Kidney (tissue), 14 donors: Measurements from ENCODE around the gene NCOA3. TPM values are rescaled to one million over a fixed set of nuclear protein-coding genes. Genes with fewer than 3 reads are reported as not detected.

Experiments
- DNase-seq, 5 donors: peaks; one replicate each; pipeline ENCODE4 v3.0.0-alpha.2; 2013 to 2020
- FAIRE-seq: peaks from 2 replicates; lab custom pipeline; 2012; peaks lifted over from hg19 to GRCh38; lab: Jason Lieb, UNC
- H3K27ac ChIP-seq, 2 donors: one replicate each; pipeline ENCODE4 v1.7.0; 2013; ENCODE audit warnings: low read depth in 2 of 2, low read length in 2 of 2, inconsistent platforms in 1 of 2
- H3K27me3 ChIP-seq: one replicate; pipeline ENCODE4 v1.7.1; 2013; ENCODE audit warnings: low read length, inconsistent platforms; ENCODE audit not compliant: control insufficient read depth, insufficient read depth
- H3K36me3 ChIP-seq, 3 donors: one replicate each; pipeline versions ENCODE4 v1.7.0 to v1.7.1; 2013; ENCODE audit warnings: low read length in 3 of 3, control low read depth in 1 of 3, inconsistent platforms in 1 of 3; ENCODE audit not compliant: insufficient read depth in 3 of 3, control insufficient read depth in 2 of 3
- H3K4me1 ChIP-seq, 3 donors: one replicate each; pipeline versions ENCODE4 v1.7.0 to v1.7.1; 2013; ENCODE audit warnings: low read length in 3 of 3, inconsistent platforms in 1 of 3, low read depth in 1 of 3; ENCODE audit not compliant: control insufficient read depth in 2 of 3, insufficient read depth in 2 of 3
- H3K4me3 ChIP-seq, 3 donors: one replicate each; pipeline versions ENCODE4 v1.7.0 to v1.8.1; 2013; ENCODE audit warnings: low read length in 3 of 3, control low read depth in 1 of 3, inconsistent platforms in 1 of 3
- H3K9ac ChIP-seq, 3 donors: one replicate each; pipeline versions ENCODE4 v1.7.0 to v1.7.1; 2013; ENCODE audit warnings: low read length in 3 of 3, control low read depth in 1 of 3, inconsistent platforms in 1 of 3
- H3K9me3 ChIP-seq, 3 donors: one replicate each; pipeline versions ENCODE4 v1.7.0 to v1.7.1; 2013; ENCODE audit warnings: low read length in 3 of 3, control low read depth in 1 of 3, inconsistent platforms in 1 of 3; ENCODE audit not compliant: control insufficient read depth in 2 of 3, insufficient read depth in 1 of 3
- CTCF ChIP-seq: IDR thresholded peaks from 3 replicates; pipeline ENCODE4 v1.5.1; 2012; ENCODE audit warnings: mild to moderate bottlenecking, moderate library complexity, borderline replicate concordance; ENCODE audit not compliant: insufficient read depth; ENCODE audit errors: extremely low read depth
- intact Hi-C: fragments of 100-400 bp; cut with DNase I; formaldehyde crosslinking; loops from one replicate; pipeline ENCODE4 v1.11.1; 2022
- polyA plus RNA-seq: library from polyadenylated mRNA; stranded (reverse); fragments of 350-450 nt; fragmentation: Illumina TruSeq; extraction: RNeasy Lipid Tissue Mini Kit (QIAGEN cat#74804); gene quantifications from one replicate; pipeline ENCODE4 v1.2.3, GENCODE V29; 2014; ENCODE audit warnings: low read depth, low replicate concordance; ENCODE audit not compliant: insufficient read depth
- total RNA-seq: library from RNA; stranded (reverse); fragmentation: NEBNext Ultra II Directional; extraction: Animal tissue kit (Norgen Biotek cat#: 25700); gene quantifications from one replicate; pipeline ENCODE4 v1.2.1, GENCODE V29; 2021
- donor health status: control.
- donor health status: control.
- donor health status: control.
- donor health status: control.
- donor health status: control.
- donor health status: DM: yes; HTN: yes; CAD: no.
- donor health status: Normal renal cell carcinoma (clear cell type).

NCOA3 gene
- total and polyA plus RNA-seq, 2 donors from 2014 or later: 4.9 to 38.8 TPM

DNA sequence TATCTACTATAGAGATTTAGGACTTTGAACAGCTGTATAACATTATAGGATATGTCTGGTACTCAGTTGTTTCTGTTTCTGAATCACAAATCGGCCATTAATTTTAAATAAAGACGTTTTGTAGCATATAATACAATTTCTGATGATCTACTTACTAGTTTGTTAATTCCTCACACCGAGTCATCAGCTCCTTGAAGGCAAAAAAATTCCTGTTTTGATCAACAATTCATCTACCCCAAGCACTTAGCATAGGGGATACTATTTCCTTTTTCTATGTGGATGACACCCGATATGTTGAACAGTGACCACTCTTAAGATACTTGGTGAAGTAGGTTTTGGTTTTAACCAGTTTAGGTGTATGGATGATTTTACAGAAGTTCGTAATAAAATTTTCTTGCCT, 107.3 kb downstream of the NCOA3 start:
- Histone ChIP-seq H3K27ac (no peak overlapping the region), H3K36me3 (no peaks in the 10 kb centered on the region), H3K27me3 (no peaks in the 10 kb centered on the region), H3K4me3 (no peak overlapping the region), H3K4me1 (peaks cover 0 to 2% (median 0%) of the 10 kb centered on the region in 3 donors), H3K9ac (no peak overlapping the region), H3K9me3 (no peaks in the 10 kb centered on the region)
- DNase-seq (no peak), FAIRE-seq (no peak)
- intact Hi-C loops: no loop called here
- TF ChIP-seq CTCF: no peak

GRCh38 chr20:47610247-47610944, 108.7 kb downstream of the NCOA3 start:
- TF ChIP-seq CTCF: no peak
- no peaks in the 10 kb centered on the region for H3K9me3 ChIP-seq
- intact Hi-C loops: no loop called here
- H3K4me3 ChIP-seq: no peak overlapping the region
- DNase-seq (peak in 1 of 5 donors; percentile 45), FAIRE-seq (no peak)
- H3K36me3 ChIP-seq: no peaks in the 10 kb centered on the region
- no peaks in the 10 kb centered on the region for H3K27me3 ChIP-seq
- no peak overlapping the region for H3K27ac ChIP-seq
- H3K9ac ChIP-seq: no peak overlapping the region
- peaks cover 0 to 2% (median 0%) of the 10 kb centered on the region in 3 donors for H3K4me1 ChIP-seq

- FAIRE-seq: no peak
- H3K9ac ChIP-seq: no peak overlapping the region
- no peak overlapping the region for H3K27ac ChIP-seq
These were observed 109.2 kb downstream of the NCOA3 start for GRCh38 chr20:47610945-47611250.

More at GRCh38 chr20:47610945-47611250, 109.2 kb downstream of the NCOA3 start:
- Histone ChIP-seq H3K4me3 (no peak overlapping the region), H3K27me3 (no peaks in the 10 kb centered on the region), H3K9me3 (no peaks in the 10 kb centered on the region), H3K4me1 (peaks cover 0 to 2% (median 0%) of the 10 kb centered on the region in 3 donors), H3K36me3 (no peaks in the 10 kb centered on the region)
- no peak for TF ChIP-seq CTCF
- intact Hi-C loops: no loop called here
- no peak for DNase-seq
